HG03045 (cell line): ENCODE results near the gene S1PR1.

Experiments
- ATAC-seq: cut with Tn5 transposase; IDR thresholded peaks from one replicate; pipeline ENCODE4 v1.9.1; 2021; ENCODE audit warnings: mild to moderate bottlenecking, moderate library complexity; ENCODE audit not compliant: unreplicated experiment

S1PR1 gene

DNA sequence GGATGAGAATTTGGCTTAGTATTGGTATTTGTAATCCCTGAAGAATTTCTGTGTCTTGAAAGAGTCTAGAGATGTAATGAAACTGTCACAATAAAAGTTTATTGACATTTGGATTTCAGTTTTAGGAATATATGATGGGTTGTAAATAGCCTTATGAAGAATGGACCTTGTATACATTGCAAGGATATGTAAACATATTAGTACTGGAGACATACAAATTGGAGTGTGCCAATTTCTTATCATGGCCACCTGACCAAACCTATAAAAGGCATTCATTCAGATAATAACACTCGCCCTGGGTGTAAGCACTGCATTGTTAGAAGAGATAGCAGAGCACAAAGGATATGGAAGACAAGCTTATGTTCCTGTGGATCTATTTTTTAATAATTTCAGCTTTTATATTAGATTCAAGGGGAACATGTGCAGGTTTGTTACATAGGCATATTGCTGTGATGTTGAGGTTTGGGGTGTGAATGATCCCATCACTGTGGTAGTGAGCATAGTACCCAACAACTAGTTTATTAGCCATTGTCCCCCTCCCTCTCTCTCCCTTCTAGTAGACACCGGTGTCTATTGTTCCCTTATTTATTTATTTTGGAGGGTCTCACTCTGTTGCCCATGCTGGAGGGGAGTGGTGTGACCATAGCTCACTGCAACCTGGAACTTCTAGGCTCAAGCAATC, 8.6 kb downstream of the S1PR1 start:
- ATAC-seq, result no peak

DNA sequence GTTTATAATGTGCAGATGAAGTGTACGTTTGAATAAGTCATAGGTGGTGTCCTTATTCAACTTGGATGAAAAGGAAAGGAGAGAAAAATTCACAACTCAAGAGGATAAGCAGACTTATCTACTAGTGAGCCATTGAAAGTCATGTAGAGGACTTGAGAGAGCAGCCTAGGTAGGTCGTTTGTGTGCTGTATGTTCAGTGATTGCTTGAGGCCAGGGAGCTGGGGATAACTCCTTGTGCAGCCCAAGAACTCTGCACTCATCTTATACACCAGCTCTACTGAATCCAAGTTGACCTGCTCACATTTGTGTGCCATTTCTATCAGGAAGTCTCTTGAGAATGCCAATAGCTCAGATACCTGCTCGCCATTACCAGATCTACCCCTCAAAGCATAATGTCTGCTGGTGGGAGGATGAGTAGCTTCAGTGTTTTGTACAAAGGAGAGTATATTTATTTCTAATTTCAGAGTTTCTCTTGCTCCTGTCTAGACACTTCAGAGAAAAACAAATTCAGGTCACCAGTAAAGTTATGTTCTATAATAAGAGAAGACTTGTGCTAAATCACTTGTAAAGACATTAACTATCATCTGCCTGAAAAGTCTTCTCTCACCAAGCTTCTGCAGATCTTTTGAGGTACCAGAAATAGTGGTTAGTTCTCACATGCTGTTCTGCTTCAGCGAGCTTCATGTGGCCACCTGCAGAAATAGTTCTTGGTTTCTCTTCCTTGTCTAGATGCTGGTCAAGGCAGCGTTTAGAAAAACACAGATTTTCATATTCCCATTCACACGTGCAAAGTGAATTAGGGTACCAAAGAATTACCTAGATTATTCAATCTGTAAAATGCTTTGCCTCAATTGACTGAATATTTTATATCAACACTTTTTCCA, 10.8 kb downstream of the S1PR1 start:
- ATAC-seq, result peak; percentile 97

- no peak for ATAC-seq
Measured at GRCh38 chr1:101250222-101250621, 13.4 kb downstream of the S1PR1 start.

- ATAC-seq, result no peak
Measured at GRCh38 chr1:101250656-101251272, 13.9 kb downstream of the S1PR1 start.

DNA sequence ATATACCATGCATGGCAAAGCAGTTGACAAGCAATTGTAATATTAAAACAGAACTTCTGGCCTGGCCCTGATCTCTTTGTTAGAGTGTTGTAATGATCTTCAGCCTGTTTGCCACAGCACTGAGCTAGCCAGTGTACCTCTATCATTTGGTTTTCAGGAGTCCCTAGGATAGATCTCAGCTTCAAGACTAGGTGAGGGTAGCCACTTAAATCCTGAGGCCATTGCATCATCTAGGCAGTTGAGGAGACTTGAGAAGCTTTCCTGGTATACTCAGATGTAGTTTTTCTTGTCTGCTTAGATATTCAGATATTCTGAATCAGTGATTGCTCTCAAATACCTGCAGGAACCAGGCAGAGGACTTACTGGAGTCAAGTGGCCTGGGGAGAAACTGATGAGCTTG, 14.7 kb downstream of the S1PR1 start:
- ATAC-seq, result no peak

DNA sequence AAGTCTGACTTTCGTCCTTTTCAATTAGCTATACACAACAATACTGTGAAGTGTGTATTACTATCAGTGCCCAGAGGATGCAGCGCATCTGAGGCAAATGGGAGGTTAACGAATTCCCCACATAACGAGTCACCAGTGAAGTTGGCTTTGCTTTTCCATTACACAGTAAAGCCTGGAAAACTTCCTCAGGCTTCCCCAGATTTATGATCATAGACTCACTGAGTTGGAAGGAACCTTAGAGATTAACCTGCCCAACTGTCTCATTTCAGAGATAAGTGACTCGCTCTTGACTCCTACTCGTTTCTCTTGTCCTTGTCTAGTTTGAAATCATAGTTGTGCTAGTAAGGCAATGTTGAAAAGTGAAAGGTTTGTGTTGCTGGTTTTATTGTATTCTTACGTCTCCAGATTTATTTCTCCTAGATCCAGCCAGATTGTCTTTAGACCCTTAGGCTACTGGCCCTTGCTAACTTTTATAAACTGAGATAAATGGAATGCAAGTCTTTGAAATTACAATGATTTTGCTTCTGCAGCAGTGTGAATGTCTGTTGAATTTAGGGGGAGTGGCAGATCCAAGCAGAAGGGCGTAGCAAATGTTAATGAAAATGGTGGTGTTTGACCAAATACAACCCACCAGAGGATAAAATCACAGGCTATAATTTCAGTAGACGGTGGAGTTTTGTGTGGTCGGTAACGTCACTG, 17.3 kb downstream of the S1PR1 start:
- ATAC-seq, result no peak

DNA sequence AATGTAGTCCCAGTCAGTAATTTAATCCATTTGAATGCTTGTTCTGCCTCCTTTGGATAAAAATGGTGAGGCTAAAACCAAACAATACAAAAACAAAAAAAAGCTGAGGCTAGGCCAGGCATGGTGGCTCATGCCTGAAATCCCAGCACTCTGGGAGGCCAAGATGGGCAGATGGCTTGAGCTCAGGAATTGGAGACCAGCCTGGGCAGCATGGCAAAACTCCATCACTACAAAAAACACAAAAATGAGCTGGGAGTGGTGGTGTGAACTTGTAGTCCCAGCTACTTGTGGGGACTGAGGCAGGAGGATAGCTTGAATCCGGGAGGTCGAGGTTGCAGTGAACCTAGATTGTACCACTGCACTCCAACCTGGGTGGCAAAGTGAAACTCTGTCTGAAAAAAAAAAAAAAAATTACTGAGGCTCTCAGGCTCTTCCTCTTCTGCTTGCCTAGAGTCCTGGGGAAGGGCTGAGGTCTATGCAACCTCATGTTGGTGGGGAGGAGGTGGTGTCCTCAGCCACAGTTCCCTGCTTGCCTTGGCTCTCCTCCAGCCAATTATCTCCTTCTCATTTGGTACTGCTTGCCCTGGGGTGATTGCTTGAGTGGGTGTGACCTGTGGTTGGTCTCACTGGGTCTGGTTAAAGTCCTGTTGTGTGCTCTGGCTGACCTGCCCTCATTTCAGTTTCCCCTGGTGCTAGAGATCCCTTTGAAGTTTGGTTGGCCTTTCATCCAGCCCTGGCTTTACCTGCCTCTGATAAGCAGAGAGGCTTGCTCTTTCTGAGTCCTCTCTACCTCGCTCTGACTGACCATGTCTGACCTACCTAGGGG, 20.9 kb downstream of the S1PR1 start:
- peak; percentile 67 for ATAC-seq

DNA sequence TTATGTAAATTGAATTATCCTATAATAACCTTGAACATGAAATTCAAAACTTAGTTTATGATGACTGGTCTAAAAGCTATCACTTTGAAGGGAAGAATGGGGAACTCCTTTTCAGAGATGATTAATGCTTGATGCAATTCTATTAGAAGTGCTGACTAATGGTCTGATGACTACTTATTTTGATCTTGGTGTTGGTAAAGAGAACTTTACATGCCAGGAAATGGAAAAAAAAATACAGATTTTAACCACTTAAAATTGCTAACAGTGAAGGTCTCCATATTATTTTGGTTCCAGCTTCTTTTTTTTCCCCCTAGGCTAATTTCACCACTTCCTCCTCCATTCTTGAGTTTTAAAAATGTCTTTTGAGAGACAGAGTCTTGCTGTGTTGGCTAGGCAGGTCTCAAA, 22.9 kb downstream of the S1PR1 start:
- ATAC-seq, result no peak

- no peak for ATAC-seq
Measured at GRCh38 chr1:101260556-101261350, 23.9 kb downstream of the S1PR1 start.

DNA sequence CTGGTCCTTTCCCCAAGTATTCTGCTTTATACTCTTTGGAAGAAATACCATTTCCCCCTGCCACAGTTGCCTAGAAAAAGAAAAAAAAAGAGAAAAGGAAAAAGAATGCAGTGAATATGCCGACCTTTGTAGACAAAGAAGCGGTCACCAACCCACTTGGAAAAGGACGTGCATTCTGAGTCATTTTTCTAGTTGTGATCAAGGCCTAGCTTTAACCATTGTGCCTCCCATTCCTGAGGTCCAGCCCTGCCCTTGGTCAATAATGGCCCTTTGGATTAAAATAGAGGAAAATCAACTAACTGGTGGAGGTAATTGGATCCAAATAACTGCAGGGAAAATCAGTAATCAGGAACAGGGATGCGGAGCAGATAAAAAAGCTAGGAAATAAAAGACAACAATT, 24.8 kb downstream of the S1PR1 start:
- ATAC-seq, result no peak

- ATAC-seq, result no peak
Measured at GRCh38 chr1:101262060-101262459, 25.2 kb downstream of the S1PR1 start.

DNA sequence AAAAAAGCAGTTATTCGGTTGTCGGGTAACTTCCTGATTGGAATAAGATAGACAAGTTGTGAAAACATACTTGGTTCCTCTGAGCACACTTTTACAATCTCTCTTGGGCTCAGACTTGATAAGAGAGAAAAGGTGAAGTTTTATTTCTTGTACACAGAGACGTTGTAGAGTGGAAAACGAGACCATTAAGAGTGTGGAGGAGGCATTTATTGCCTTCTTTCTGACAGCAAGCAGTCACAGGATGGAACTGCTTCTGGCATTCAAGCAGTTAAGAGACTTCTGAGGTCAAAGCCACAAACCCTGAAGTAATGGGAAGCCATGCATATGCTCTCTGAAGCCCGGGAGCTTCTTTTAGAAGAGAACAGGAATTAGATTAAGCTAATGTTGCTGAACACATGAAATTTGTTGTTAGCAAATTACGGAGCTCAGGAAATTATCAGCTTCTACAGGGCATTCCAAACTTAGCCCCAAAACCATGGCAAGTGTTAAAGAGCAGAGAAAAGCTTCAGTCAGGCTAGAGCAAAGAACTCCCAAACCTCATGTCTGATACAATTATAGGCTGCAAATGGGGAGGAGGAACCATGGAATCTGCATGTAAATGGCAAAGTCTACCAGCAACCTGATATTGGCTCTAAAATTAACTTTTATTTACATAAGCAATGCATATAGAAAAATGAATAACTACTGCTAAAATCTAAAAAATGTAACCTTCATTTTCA, 26.0 kb downstream of the S1PR1 start:
- ATAC-seq, result no peak

GRCh38 chr1:101264697-101265096, 27.9 kb downstream of the S1PR1 start:
- no peak for ATAC-seq

- no peak for ATAC-seq
Measured at GRCh38 chr1:101265684-101266083, 28.9 kb downstream of the S1PR1 start.

DNA sequence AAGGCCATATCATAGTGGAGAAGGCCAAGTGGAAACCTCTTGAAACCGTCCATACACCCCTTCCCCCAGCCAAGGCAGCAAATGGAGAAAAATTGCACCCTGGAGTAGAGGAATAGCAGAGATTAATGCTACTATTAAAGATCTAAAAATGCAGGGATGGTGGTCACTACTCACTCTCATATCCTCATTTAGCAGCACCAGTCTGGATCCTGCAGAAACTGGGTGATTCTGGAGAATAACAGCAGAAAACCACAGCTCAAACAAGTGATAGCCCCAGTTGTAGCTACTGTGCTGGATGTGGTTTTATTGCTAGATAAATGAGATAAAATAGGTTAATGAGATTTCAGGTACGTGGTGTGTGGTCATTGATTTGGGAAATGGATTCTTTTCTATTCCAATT, 30.3 kb downstream of the S1PR1 start:
- no peak for ATAC-seq

DNA sequence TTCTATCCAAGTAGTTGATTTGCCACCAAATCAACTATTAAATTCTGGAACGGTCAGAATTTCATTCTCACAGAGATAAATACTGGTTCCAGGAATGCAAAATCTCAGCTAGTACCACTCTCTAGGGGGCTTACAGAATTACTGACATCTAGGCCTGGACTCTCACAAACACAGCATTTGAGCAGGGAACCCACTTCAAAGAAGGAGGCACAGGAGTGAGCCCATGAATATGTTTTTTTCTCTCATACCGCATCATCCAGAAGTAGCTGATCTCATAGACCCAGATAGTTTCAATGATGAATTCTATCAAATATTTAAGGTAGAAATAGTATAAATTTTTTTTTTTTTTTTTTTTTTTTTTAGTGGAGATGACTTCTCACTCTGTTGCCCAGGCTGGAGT, 32.1 kb downstream of the S1PR1 start:
- ATAC-seq, result no peak

GRCh38 chr1:101275672-101276071, 38.9 kb downstream of the S1PR1 start:
- ATAC-seq, result no peak

GRCh38 chr1:101276818-101277217, 40.0 kb downstream of the S1PR1 start:
- ATAC-seq, result no peak

- no peak for ATAC-seq
Measured at GRCh38 chr1:101278238-101278637, 41.4 kb downstream of the S1PR1 start.
